Urothelium cell line (cell line): Measurements from ENCODE around the gene PAFAH2.
A peak's percentile ranks its signal among the peaks of the same experiment; 100 is the strongest.
"Not testable (repeated sequence)": the region's sequence is repeated elsewhere in the genome, so short reads cannot be mapped to it uniquely, and the experiment has no call there.

Source experiments
- DNase-seq: peaks from one replicate; pipeline ENCODE4 v3.0.0; 2011; ENCODE audit warnings: low spot score, mixed read lengths
- FAIRE-seq: peaks from 2 replicates; lab custom pipeline; 2011; peaks lifted over from hg19 to GRCh38; lab: Jason Lieb, UNC

PAFAH2 gene

DNA sequence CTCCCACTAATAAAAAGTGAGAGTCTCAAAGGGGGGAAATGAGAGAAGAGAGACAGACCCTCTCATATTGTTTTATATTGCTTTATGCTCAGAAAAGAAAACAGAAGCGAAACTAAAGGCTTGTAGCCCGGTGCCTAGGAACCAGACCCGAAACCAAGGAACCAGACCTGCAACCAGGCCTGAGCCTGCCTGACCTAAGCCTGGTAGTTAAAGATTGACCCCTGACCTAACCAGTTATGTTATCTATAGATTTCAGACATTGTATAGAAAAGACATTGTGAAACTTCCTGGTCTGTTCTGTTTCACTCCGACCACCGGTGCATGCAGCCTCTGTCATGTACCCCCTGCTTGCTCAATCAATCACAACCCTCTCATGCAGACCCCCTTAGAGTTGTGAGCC, 54.4 kb downstream of the PAFAH2 start:
- FAIRE-seq, DNase-seq: not testable (repeated sequence)

DNA sequence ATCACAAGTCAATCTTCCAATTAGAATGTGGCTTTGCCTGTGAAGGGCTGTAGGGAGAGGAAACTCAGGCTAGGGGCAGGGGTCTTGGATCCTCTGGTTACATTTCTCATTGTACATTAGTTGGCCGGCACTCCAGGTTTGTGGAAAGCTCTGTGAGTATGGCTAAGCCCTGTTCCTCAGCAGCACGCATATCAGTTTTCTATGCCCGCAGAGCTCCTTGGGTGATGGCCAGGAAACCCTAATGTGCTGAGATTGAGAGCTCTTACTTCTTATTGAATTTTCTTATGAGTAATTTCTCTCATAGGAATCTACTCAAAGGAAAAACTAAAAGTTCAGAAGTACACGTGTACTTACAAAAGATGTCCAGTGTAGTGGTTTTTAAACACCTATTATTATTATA, 60.9 kb downstream of the PAFAH2 start:
- DNase-seq (no peak), FAIRE-seq (no peak)

DNA sequence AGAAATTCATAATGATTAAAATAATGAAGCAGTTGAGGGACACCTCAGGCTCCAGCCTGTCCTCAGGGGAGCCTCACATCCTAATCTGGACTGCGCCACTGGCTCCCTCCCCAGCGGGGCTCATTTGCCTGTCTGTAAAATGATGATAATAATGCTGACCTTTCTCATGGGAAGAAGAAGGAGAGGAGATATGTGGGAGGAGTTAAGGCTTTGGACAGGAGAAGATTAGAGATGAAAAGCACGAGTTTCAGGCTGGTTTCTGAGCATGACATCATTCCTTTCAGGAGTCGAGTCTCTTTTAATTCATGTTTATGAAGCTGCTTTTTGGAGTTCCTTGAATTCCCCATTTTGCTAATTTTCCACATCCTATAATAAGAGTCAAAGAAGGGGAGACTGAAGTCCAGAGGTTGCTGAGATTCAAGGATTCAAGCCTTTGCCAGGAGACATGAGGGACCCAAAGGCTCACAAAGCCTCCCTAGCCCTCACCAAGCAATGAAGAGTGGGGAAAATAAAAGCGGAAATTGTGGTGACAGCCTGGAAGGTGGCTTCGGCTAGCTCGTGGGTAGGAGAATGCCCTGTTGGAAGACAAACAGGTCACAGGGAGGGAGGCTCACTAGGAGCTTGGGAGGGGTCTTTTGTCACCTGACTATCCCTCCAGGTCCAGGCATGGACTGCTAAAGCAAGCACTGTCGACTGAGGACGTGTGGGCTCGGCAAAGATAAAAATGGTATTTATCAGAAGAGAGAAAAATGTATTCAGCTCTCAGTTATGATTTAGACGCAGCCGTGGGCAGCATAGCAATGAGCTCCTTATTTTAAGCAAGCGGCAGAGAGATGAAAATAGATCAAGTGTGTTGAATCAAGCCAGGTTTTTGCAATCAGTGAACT, 64.1 kb downstream of the PAFAH2 start:
- FAIRE-seq (no peak), DNase-seq (no peak)

DNA sequence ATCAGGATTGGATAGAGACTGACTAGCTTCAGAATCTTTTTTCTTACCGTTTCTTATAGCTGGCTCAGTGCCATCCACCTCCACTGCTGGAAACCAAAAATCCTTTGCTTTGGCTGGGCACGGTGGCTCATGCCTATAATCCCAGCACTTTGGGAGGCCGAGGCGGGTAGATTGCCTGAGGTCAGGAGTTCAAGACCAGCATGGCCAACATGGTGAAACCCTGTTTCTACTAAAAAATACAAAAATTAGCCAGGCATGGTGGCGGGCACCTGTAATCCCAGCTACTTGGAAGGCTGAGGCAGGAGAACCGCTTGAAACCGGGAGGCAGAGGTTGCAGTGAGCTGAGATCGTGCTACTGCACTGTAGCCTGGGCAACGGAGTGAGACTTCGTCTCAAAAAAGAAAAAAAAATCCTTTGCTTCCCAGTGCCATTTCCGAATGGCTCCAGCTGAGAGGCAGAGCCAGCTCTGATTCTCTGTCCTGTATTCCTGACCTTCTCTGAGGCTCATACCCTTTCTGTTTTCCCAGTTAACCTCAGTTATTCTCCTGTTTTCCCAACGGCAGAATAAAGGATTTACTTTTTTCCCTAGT, 65.0 kb downstream of the PAFAH2 start:
- DNase-seq, FAIRE-seq: not testable (repeated sequence)

DNA sequence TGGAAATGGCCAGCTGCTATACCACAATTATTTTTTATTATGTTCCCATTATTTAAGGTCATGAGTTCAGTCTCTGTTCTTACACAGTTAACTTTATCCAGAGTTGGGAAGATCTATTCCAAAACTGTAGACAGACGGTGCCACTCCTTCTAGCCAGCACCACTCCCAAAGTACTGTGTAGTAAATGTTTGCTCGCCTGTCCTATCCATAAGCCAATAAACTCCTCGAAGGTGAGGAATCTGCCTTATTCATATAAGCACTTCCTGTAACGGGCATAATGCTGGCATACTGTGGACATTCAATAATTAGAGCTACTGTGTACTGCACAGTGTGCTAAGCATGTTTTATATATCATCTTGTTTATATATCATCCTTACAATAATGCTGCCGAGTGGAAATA, 65.5 kb downstream of the PAFAH2 start:
- DNase-seq (no peak), FAIRE-seq (no peak)

DNA sequence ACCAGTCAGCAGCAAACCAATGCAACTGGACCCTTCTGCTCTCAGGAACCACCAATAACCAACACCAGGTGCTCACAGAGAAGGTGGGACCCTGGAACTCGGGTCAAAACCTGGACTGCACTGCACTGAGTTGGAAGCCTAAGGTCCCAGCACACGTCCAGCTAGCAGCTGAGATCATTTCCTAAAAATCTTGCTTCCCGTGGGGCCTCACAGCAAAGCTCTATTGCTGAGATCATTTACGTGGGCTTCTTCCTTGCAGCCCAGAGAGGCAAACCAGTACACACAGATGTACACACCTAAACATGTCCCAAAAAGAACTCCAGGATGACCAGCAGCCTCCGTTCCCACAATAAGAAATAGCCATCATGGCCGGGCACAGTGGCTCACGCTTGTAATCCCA, 68.8 kb downstream of the PAFAH2 start:
- FAIRE-seq = no peak
- DNase-seq = no peak

DNA sequence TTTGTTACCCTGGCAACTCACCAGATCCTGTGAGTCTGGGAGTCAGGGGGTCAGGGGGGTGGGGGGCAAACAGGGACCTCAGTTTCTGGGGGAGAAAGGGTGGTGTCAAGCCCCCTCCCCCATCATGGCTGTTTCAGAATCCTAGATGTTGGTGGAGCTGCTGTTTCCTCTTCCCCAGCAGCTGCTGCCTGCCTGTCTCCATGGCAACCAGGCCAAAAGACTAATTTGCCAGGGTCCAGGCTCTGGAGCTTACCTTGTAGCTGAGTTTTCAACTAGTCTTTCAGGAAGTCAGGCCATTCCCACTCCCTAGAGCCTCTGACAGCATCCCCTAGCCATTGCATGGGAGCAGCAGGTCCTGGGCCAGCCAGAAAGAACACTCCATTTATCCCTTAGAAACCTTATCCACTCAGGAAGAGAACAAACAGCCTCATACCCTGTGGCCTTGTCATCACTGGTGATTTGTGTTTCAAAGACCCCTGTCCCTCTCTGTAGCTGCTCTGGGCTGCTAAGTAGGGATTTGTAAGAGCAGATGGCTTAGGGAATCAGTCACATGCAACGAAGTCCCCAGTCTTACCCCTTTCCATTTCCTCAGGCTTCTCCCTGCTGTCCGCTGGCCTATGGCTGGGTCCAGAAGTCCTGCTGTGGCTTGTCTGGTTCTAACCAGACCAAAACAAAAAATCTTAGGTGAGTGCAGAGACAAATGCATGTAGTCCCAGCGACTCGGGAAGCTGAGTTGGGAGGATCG, 70.2 kb downstream of the PAFAH2 start:
- FAIRE-seq (no peak), DNase-seq (no peak)

DNA sequence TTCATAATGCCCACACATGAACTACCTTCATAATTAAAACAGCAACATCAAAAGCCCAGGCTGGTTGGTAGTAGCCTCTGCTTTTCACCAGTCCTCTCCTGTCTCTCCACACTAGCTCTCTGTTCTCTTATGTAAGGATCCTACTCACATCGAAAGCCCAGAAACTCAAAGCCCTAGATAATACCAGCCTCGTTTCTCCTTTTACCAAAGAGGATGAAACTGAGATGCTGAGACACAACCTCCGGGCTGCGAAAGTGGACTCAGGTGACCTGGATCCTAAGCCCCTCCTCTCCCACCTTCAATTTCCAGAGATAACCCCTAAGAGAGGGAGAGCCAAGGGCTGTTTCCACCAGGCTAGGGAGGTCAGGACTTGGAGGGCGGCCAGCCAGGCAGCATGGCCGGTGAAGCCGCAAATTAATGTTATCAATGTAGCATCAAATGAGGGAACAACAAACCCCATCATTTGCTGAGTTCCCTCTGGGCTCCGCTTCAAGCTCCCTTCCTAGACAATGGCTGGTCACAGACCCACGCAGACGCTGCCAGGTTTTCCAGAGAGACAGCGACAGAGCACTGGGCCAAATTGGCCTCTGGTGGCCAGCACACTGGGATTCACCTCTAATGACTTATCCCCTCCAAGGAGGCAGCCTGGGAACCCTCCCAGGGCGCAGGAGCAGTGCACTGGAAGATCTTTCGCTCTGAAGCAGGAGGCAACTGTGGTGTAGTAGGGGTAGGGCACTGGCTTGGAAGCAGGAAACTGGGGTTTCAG, 70.9 kb downstream of the PAFAH2 start:
- DNase-seq = no peak
- no peak for FAIRE-seq

DNA sequence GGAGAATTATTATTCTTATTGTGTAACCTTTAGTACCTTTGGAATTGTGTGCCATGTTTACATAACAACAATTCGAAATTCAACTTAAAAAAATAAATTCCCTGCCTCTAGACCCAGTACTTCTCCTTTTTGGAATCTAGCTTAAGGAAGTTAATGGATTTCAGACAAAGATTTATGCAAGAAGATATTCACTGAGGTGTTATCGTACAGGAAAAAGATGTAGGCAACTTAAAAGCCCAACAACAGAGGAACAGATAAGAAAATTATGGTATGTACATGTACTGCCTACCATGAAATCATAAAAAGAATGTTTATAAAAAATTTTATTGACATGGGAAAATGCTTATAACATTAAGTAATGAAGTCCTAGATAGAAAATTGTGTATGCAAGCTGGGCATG, 73.4 kb downstream of the PAFAH2 start:
- no peak for DNase-seq
- no peak for FAIRE-seq

DNA sequence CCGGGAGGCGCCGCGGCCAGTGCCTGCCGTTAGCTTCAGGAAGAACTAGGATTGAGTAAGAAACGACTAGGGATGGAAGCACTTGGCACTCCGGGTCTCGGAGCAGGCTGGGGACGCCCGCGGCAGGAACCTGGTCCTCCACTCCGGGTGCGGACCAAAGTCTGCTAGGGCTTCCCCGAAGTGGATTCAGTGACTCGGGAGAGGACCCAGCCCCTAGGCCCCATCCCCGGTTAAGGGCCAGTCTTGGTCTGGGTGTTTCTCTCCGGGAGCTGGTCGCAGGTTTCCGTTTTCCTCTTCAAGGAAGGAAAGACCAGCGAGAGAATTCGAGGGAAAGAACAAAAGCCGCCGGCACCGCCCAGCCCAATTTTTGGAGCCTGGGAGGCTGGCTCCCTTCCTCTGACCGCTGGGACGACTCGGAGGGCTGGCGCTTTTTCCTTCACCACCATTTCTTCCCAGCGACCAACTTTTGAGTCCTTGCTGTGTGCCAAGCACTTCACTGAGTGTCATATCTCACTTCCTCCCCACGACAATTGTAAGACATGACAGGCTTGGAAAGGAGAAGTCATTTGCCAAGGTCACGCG, 74.8 kb downstream of the PAFAH2 start:
- DNase-seq (peak; percentile 32), FAIRE-seq (no peak)

DNA sequence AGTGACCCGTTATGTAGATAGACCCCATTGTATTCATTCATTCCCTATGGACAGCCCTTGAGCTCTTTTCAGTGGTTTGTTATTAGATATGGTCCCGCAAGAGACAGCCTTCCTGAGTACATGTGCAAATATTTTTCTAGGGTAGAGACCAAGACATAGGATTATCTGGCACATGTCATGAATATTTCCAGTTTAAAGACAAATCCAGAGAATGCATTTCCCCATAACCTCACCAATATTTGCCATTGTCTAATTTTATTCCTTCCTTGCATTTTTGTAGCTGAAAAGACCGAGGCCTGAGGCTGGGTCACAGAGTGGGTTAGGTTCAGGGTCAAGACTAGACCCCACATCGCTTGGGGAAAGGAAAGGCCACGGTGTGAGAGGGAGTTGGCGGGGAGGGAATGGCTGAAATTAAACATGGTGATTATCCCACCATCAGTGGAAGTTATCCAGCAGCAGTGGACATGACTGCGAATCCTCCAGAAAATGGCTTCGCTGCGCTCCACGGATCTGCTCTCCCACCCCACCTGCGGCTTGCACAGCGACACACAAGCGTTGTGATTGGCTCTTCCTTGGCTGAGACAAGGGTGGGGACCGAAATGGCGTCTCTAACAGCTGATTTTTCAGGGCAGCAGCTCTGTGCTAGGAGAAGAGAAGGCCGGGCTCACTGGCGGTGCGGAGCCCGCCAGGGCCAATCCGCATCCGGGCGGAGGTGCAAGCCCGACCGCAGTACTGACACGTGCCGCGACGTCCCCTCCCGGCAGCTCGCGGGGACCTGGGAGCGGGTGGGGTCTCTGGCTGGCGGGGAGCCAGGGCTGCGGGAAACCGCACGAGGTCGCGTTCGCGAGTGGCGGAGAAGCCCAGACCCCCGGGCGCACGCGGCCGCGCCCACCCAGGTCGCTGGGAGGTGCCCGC, 75.5 kb downstream of the PAFAH2 start:
- FAIRE-seq = peak; percentile 23

DNA sequence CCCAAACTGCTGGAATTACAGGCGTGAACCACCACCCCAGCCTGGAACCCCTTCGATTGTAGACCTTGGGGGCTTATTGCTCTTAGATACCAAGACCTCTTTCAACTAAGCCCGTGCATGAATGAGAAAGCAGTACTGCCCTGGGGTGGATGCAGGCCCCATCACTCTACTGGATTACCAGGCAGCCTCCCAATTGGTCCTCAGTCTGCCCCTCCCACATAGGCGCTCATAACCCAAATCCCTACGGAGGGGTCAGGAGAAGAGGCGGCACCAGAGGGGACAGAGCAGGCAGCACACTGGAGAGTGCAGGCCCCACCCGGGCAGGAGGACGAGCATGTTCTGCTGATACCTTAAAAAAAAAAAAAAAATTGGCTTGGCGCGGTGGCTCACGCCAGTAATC, 79.2 kb downstream of the PAFAH2 start:
- DNase-seq (no peak), FAIRE-seq (no peak)

More for the DNA sequence above, 75.5 kb downstream of the PAFAH2 start:
- DNase-seq = peak; percentile 31

DNA sequence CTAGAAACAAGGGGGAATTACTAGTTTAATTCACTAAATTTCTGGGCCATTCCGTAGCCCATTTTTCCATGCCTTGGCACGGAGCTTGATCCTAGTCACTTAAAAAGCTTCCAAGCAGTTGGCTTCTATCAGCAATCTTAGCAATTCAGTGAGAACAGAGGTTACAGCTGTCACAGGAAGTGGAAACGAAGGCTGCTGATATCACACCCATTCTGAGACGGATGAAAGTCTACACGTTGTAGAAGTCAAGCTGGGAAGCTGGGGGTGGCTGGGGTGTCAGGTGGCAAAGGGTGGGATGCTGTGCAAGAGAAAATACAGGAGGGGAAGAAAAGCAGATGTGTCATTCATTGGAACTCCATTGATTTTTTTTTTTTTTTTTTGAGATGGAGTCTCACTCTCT, 79.9 kb downstream of the PAFAH2 start:
- no peak for FAIRE-seq
- DNase-seq = no peak

DNA sequence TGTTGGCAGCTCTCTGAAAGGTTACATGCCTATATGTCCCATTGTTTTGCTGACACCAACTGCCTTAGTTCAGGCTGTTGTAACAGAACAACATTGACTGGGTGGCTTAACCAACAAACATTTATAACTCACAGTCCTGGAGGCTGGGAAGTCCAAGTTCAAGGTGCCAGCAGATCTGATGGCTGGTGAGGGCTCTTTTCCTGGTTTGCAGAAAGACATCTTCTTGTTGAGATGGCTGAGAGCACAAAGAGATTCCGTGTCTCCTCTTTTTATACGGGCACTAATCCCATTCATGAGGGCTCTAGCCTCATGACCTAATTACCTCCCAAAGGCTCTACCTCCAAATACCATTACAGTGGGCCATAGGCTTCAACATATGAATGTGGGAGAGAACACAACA, 81.4 kb downstream of the PAFAH2 start:
- DNase-seq (no peak), FAIRE-seq (no peak)

DNA sequence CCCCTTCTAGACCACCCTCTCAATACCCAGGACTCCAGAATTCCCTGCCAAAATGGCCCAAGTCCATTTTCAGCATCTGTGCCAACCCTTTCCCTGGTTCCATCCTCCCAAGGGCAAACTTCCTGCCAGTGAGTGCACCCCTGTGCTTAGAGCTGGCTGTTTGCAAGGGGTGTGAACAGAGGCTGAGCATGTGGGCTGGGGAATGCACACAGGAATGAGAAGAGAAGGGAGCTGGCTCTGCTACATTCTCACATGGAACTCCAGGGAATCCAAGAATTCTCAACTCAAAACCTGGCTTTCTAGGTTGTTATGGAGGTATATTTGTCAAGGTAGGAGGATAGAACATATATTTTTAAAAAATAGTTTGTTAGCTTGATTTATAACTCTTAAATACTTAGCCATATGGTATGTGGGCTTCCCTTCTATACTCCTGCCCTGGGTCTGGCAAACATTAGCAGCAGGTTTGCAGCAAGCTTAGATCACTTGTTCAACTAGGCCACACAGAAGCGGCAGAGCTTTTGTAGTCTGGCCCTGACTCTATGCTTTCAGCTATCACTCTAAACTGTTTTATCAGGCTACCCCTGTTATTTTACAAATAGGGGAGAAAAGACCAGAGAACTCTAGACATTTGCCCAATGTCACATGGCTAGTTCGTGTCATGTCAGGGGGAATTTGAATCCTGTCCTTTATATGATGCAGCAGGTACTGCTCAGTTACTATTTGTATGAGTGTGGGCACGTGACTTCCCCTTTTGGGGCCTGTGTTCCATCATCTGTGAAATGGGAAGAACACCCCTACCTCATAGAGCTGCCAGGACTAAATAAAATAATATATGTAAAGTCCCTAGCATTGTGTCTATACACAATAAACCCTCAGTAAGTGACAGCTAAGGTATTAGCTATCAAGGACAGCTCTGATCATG, 83.5 kb downstream of the PAFAH2 start:
- DNase-seq (no peak), FAIRE-seq (no peak)

DNA sequence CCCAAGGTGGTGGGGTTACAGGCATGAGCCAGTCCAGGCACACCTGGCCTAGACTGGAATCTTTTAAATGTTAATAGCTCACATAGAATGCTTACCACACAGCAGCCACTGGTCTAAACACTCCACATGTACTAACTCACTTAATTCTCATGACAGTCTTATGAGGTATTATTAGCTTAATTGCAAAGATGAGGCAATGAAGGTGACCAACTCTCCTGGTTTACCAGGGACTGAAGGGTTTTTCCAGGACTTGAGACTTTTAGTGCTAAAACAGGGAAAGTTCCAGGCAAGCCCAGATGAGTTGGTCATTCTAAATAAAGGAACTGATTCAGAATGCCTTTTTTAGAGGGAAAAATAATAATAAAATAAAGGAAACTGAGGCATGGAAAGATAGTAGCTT, 84.7 kb downstream of the PAFAH2 start:
- DNase-seq (no peak), FAIRE-seq (no peak)

DNA sequence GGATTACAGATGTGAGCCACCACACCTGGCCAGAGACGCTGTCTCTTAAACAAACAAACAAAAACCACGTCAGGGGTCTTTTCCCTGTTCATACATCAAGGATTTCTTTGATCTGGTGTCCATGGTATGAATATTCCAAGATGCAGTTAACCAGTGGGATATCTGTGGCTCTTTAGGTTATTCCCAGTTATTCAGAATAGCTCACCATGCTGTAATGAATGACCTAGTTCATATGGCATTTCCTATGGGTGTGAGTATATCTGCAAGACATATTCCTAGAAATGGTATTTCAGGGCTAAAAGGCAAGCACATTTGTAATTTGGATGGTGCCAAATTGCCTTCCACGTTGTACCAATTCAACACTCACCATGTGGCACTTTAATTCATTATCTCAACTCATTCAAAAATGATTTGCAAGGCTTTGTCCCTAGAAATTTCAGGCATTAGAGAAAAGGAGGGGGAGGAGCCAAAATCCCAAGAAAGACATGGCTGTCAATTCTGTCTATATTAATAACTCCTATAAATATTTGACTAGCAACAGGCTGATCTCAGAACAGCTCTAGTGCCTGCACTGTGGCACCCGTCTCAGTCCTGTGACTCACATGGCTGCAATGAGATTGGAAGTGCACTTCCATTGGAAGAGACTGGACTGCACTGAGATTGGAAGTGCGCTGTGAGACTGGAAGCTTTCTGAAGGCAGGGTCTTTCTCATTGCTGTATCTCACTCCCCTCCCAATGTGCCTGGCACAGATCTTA, 85.6 kb downstream of the PAFAH2 start:
- FAIRE-seq = no peak
- no peak for DNase-seq

DNA sequence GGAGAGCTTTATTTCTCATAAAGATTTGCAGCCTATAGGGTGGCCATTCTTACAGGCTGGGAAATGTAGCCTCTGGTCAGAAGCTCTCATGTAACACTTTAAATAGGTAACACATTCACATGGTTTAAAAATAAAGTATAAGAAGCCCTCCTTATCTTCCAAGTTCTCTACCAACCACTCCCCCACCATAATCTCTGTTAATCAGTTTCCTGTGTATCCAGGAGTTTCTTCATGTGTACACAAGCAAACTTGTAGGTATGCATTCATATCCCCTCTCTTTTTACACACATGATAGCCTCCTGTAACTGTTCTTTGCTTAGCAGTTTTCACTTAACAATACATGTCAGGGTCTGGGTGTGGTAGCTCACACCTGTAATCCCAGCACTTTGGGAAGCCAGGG, 86.7 kb downstream of the PAFAH2 start:
- DNase-seq (no peak), FAIRE-seq (no peak)
